Measurements from ENCODE around the gene MEA1. TPM values are rescaled to one million over a fixed set of nuclear protein-coding genes. Genes with fewer than 3 reads are reported as not detected.

Gene MEA1
- total and polyA plus RNA-seq, 12 donors = 22.9 to 74.3 (median 28.9) TPM

DNA sequence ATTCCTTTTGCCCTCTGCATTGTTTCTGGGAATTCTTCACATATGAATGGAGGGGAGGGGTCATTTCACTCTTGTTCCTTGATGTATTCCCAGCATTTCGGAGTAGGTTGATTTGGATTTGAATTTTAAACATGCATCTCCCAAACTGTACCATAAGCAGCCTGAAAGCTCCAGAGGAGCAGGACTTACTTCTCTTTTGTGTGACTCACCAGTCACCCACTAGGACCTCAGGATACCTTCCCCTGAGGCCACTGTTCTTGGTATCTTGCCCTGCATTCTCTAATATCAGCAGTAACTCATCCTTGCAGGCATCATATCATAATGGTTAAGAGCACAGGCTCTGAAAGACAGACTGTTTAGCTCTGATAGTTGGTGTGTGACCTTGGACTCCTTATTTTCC lies 44.8 kb upstream of the MEA1 start:
- intact Hi-C loops (cut with DNase I) = loop anchor here in 6 of 10 donors (2.0 to 10.0 kb wide), 6 partner anchors 36 to 154 kb away; partner anchors contain the start of genes KLHDC3 (in 2 of the 6), CNPY3 (in 1 of the 6), MEA1 (in 1 of the 6) and PEX6 (in 1 of the 6)
- peak overlapping the region in 9 of 10 donors; percentile 83 to 97 (median 89) for H3K27ac ChIP-seq
- DNase-seq = no peak
- peak overlapping the region; percentile 73 to 96 (median 85) for H3K4me3 ChIP-seq
- TF ChIP-seq CTCF (IDR thresholded peaks at IDR 0.05) = no peak
- ATAC-seq = no peak
- H3K27me3 ChIP-seq = no peaks in the 10 kb centered on the region
- 71 to 75% methylated on average over 1 of the region's 1 CpG for WGBS, 2 donors
- H3K4me1 ChIP-seq = peaks cover 8 to 36% (median 33%) of the 10 kb centered on the region in 9 donors
- peaks cover 0 to 58% (median 17%) of the 10 kb centered on the region in 9 donors for H3K36me3 ChIP-seq
- H3K9me3 ChIP-seq = no peaks in the 10 kb centered on the region

DNA sequence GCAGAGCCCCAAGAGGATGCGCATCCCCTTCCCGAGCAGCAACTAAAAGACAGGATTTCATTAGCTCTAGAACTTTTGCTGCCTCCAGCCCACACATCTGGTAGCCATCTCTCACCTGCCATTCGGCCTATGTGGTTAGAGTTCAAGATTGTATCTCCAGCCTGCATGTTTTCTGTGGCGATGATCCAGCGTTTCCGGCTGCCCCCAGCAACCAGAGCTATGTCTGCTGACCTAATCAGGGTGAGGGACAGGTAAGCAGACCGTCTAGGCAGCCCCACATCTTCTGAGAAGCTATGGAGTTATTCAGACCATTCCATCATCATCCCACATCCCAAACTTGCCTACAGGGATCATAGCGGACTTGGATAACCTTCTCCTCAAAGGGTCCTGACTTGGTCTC lies 42.2 kb upstream of the MEA1 start:
- no peak for ATAC-seq
- peaks cover 8 to 49% (median 35%) of the 10 kb centered on the region in 9 donors for H3K4me1 ChIP-seq
- WGBS, 2 donors = 86 to 87% methylated on average over 8 of the region's 8 CpGs

DNA sequence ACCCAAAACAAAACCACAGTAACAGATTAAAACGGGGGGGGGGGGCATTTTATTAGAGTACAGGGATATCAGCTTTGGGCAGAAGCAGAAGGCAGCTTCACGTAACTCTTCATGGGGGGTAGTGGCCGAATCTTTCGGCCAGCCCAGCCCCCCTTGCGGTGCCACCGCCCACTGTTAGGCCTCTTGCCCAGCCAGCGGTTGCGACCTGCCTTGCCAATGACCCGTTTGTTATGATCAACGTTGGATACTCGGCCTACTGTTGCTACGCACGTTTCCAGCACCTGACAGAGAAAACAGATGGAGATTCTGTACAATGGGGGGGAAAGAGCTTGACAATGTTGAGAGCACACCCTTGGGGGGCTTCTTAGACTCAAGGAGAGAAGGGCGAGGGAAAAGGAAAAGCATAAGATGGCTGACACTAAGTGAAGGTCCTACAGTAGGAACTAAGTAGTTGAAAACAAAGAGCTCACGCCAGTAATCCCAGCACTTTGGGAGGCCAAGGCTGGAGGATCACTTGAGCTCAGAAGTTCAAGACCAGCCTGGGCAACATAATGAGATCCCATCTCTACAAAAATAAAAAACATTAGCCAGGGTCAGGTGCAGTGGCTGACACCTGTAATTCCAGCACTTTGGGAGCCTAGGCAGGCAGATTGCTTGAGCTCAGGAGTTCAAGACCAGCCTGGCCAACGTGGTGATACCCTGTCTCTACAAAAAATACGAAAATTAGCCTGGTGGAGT lies 40.6 kb upstream of the MEA1 start:
- peak overlapping the region in 9 of 10 donors; percentile 40 to 78 (median 66) for H3K4me3 ChIP-seq
- H3K4me1 ChIP-seq = peaks cover 4 to 38% (median 27%) of the 10 kb centered on the region in 9 donors
- no peaks in the 10 kb centered on the region for H3K27me3 ChIP-seq
- ATAC-seq (no peak), DNase-seq (no peak)
- intact Hi-C loops (cut with DNase I) = loop anchor here in 5 of 10 donors (5.0 to 10.0 kb wide), 5 partner anchors 37 to 150 kb away; partner anchors contain the start of genes CNPY3 (in 1 of the 5), KLHDC3 (in 1 of the 5) and MEA1 (in 1 of the 5)
- no peaks in the 10 kb centered on the region for H3K9me3 ChIP-seq
- peak overlapping the region; percentile 63 to 98 (median 96) for H3K27ac ChIP-seq
- 62 to 70% methylated on average over 17 of the region's 17 CpGs for WGBS, 2 donors
- peaks cover 0 to 51% (median 14%) of the 10 kb centered on the region in 9 donors for H3K36me3 ChIP-seq
- no peak for TF ChIP-seq CTCF (IDR thresholded peaks at IDR 0.05)

More for the DNA sequence above, 42.2 kb upstream of the MEA1 start:
- H3K9me3 ChIP-seq = no peaks in the 10 kb centered on the region
- peaks cover 0 to 41% (median 9%) of the 10 kb centered on the region in 9 donors for H3K36me3 ChIP-seq
- no peaks in the 10 kb centered on the region for H3K27me3 ChIP-seq
- TF ChIP-seq CTCF (IDR thresholded peaks at IDR 0.05) = no peak
- no peak overlapping the region for H3K4me3 ChIP-seq
- intact Hi-C loops (cut with DNase I) = loop anchor here in 4 of 10 donors (5.0 to 10.0 kb wide), 4 partner anchors 34 to 151 kb away; partner anchors contain the start of genes CNPY3 (in 1 of the 4), KLHDC3 (in 1 of the 4), MEA1 (in 1 of the 4) and RRP36 (in 1 of the 4)
- no peak for DNase-seq
- no peak overlapping the region for H3K27ac ChIP-seq

GRCh38 chr6:43053545-43054205 lies 39.9 kb upstream of the MEA1 start, which contains the start of gene CUL7:
CUL7 (minus strand) TSS chr6:43053851; CDS start chr6:43052788, 1,063 bp downstream.
- peak; percentile 93 to 94 for DNase-seq
- H3K27me3 ChIP-seq = no peaks in the 10 kb centered on the region
- TF ChIP-seq CTCF (IDR thresholded peaks at IDR 0.05) = peak in 2 of 9 donors; percentile 3 to 20
- H3K4me1 ChIP-seq = peaks cover 4 to 36% (median 26%) of the 10 kb centered on the region in 9 donors
- ATAC-seq = peak; percentile 94 to 97 (median 96)
- H3K4me3 ChIP-seq = peak within 1 kb of the TSS; percentile 40 to 78 (median 64)
- 1 to 2% methylated on average over 44 to 45 of the region's 45 CpGs for WGBS, 2 donors
- intact Hi-C loops (cut with DNase I) = loop anchor here in 6 of 10 donors (2.0 to 10.0 kb wide), 6 partner anchors 36 to 149 kb away; partner anchors contain the start of genes KLHDC3 (in 2 of the 6), CNPY3 (in 1 of the 6) and MEA1 (in 1 of the 6)
- no peaks in the 10 kb centered on the region for H3K9me3 ChIP-seq
- peaks cover 0 to 58% (median 14%) of the 10 kb centered on the region in 9 donors for H3K36me3 ChIP-seq
- H3K27ac ChIP-seq = peak within 1 kb of the TSS; percentile 63 to 98 (median 96)

Measured in heart right ventricle (tissue), 16 donors.